K562 treated with DMSO at 1 percent for 12 hours (cell line): Measurements from ENCODE around the gene HMCES. TPM values are rescaled to one million over a fixed set of nuclear protein-coding genes. Genes with fewer than 3 reads are reported as not detected.

Experiments used
- total RNA-seq: library from RNA; unstranded; fragments of 300-600 nt; gene quantifications from 2 replicates; pipeline ENCODE4 v1.2.3, GENCODE V29; 2022; ENCODE audit not compliant: insufficient read depth

Gene HMCES, protein sequence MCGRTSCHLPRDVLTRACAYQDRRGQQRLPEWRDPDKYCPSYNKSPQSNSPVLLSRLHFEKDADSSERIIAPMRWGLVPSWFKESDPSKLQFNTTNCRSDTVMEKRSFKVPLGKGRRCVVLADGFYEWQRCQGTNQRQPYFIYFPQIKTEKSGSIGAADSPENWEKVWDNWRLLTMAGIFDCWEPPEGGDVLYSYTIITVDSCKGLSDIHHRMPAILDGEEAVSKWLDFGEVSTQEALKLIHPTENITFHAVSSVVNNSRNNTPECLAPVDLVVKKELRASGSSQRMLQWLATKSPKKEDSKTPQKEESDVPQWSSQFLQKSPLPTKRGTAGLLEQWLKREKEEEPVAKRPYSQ
- 35.7 and 51.4 TPM in 2 replicates for total RNA-seq

DNA sequence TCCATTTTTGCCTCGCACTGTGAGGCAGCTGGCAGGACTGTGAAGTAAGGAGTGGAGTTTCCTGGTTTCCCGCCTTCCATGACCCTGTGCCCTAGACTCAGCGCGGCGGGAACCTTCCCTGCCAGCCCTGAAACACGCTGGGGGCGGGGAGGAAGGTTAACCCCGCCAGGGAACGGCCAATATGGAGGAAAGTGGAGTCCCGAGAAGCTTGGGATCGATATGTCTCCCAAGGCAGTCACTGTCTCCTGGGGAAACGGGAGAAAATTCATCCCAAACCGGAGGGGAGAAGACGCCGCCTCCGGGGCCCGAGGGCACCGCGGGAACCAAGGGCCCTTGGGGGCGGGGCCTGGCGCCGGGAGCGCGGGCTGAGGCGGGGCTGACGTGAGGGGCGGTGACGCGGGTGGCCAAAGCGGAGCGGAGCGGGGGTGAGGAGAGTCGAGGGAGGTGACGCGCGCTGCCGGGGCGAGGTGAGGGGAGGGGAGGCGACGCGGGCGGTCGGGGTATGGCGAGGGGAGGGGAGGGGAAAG, at the start of gene HMCES:
Gene HMCES (plus strand): TSS at position 432 of the 527 bp plus-strand sequence. CDS start 863 bp downstream, outside the sequence.

DNA sequence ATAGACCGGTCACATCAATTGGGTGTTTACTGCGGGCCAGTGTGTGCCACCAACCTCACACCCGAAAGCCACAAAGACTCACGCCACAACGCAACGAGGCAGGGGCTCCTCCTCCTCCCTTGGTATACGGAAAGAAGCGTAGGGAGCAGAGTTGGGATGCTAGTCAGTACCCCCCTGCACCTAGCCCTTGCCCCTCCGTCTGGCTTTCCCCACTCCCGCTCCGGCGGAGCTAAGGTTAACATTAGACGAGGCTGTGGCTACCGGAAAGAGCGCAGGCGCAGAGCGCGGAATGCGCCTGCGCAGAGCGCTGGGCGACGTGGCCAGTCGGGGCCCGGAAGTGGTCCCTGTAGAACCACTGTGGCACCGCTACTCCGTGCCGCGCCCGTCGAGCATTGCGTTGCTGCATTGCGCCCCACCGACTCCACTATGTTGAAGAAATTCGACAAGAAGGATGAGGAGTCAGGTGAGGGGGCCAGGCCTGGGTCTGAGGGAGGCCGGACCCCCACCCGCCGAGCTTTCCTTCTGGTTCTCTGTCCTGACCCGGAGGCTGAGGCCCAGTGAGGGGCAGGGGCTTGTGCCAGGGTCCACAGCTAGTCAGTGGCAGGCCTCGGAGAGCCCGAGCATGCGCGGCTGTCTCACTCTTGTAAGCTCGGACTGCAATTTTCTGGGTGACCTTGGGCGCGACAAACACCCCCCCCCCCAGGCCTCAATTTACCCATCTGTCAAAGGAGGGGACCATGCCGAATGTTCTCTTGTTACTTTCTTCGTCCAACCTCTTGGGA, 29.2 kb upstream of the HMCES start, which contains the start of gene COPG1:
Gene COPG1 (plus strand): TSS at position 323 of the 782 bp plus-strand sequence. CDS start 104 bp downstream, at position 427.

Other genes starting within 250 kb of the HMCES start
- gene GP9, start 218.1 kb upstream of the HMCES start, total RNA-seq = not detected in 2 replicates
- gene RAB43, start 157.1 kb upstream of the HMCES start, total RNA-seq = 7.4 and 11.7 TPM in 2 replicates
- gene ISY1, start 117.8 kb upstream of the HMCES start, total RNA-seq = 24.7 and 32.5 TPM in 2 replicates
- gene CNBP, start 95.0 kb upstream of the HMCES start, total RNA-seq = 197 and 286 TPM in 2 replicates
- 104 and 125 TPM in 2 replicates for gene COPG1, start 29.3 kb upstream of the HMCES start, total RNA-seq
- 0.24 and 0.58 TPM in 2 replicates for gene EFCAB12, start 149.8 kb downstream of the HMCES start, total RNA-seq
- 17.4 and 48.5 TPM in 2 replicates for gene MBD4, start 161.1 kb downstream of the HMCES start, total RNA-seq
- 9.5 and 13.2 TPM in 2 replicates for gene IFT122, start 161.4 kb downstream of the HMCES start, total RNA-seq
- not detected in 2 replicates for gene RHO, start 249.8 kb downstream of the HMCES start, total RNA-seq